Tibial nerve (tissue), 3 donors: Measurements from ENCODE around the gene SAGE1.

Experiments
- CTCF ChIP-seq, 5 experiments: fragments of 200-600 bp in 3 of 5; fragments of 450-650 bp in 2 of 5; sonication (generic) in 3 of 5; IDR thresholded peaks; one replicate each; pipeline ENCODE4 v1.5.1; 2016 to 2019; ENCODE audit warnings: antibody characterized with exemption in 5 of 5, mild to moderate bottlenecking in 3 of 5, moderate library complexity in 2 of 5
- POLR2A ChIP-seq, 2 donors: fragments of 450-650 bp; IDR thresholded peaks; one replicate each; pipeline ENCODE4 v1.6.1; 2017; ENCODE audit warnings: antibody characterized with exemption in 2 of 2, mild to moderate bottlenecking in 2 of 2, moderate library complexity in 2 of 2

- TF ChIP-seq CTCF (IDR thresholded peaks at IDR 0.05) (no peak), POLR2A (IDR thresholded peaks at IDR 0.05) (no peak)
Measured at GRCh38 chrX:135951291-135951690, 57.8 kb downstream of the SAGE1 start.
